GM12872 (cell line): Measurements from ENCODE around the gene CEMIP.

Source experiments
- TF ChIP-seq, protein P1 (sequence below): IDR thresholded peaks from 3 replicates; pipeline ENCODE4 v1.5.1; 2011; ENCODE audit warnings: low read depth, mild to moderate bottlenecking, low read length, moderate library complexity; ENCODE audit not compliant: insufficient read depth

CEMIP gene

GRCh38 chr15:80777826-80778620 is 1.1 kb upstream of the CEMIP start:
- TF ChIP-seq, protein P1, sequence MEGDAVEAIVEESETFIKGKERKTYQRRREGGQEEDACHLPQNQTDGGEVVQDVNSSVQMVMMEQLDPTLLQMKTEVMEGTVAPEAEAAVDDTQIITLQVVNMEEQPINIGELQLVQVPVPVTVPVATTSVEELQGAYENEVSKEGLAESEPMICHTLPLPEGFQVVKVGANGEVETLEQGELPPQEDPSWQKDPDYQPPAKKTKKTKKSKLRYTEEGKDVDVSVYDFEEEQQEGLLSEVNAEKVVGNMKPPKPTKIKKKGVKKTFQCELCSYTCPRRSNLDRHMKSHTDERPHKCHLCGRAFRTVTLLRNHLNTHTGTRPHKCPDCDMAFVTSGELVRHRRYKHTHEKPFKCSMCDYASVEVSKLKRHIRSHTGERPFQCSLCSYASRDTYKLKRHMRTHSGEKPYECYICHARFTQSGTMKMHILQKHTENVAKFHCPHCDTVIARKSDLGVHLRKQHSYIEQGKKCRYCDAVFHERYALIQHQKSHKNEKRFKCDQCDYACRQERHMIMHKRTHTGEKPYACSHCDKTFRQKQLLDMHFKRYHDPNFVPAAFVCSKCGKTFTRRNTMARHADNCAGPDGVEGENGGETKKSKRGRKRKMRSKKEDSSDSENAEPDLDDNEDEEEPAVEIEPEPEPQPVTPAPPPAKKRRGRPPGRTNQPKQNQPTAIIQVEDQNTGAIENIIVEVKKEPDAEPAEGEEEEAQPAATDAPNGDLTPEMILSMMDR = no peak

GRCh38 chr15:80778621-80778963 is 578 bp upstream of the CEMIP start:
- TF ChIP-seq, protein P1 = no peak

- TF ChIP-seq, protein P1 = no peak
These were observed 667 bp downstream of the CEMIP start for GRCh38 chr15:80779658-80780415.

DNA sequence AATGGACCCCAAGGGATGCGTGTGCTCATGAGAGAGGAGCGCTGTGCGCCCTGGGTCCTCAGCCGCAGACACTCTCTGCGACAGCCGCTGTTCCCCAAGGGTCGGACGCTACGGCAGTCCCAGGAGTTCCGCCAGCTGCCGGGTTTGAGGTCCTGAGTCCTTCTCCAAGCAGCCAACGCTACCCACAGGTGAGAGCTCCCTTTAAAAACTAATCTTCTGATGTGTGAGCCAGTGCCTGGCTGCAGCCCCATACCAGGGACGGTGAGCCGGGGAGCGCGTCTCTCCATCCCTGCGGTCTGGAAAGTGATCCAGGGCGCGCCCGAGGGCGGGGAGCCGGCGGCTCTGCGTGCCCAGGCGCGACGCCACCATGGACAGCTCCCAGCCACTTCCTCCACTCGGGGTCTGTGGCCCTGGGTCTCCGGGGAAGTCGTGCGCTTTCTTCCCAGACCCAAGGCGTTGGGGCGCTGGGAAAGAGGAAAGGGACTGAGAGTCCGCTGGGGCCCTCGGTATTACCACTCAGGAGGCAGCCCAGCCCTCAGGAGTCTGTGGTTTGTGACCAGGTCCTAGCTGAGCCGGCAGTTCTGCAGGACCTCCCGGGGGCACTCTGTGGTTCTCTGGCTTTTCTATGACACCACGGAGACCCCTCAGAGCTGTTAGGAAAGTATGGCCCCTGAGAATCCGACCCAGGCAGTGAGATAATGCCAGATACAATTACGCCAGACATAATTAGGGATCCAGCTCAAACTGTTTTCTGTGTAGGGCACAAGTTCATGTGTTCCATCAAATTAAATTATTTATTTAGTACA is 1.4 kb downstream of the CEMIP start:
- TF ChIP-seq, protein P1 = no peak

- TF ChIP-seq, protein P1 = no peak
These were observed 4.1 kb downstream of the CEMIP start for GRCh38 chr15:80783260-80783659.

DNA sequence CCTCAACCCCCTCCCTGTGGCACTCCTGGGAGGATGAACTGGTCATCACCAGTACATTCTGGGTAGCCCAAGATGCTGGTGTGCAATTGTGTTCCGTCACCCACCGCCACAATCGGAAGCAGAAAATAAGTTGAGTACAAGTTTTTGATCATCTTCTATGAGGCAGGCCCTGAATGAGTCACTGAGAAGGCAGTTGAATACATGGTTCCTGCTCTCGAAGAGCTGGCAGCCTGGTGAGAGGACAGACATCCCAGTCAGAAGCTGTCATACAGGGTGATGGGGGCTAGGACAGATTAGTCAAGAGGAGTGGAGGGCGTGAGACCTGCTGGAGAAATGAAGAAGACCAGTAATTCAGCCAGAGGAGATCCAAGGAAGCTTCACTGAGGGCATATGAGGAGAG is 6.2 kb downstream of the CEMIP start:
- TF ChIP-seq, protein P1 = no peak

DNA sequence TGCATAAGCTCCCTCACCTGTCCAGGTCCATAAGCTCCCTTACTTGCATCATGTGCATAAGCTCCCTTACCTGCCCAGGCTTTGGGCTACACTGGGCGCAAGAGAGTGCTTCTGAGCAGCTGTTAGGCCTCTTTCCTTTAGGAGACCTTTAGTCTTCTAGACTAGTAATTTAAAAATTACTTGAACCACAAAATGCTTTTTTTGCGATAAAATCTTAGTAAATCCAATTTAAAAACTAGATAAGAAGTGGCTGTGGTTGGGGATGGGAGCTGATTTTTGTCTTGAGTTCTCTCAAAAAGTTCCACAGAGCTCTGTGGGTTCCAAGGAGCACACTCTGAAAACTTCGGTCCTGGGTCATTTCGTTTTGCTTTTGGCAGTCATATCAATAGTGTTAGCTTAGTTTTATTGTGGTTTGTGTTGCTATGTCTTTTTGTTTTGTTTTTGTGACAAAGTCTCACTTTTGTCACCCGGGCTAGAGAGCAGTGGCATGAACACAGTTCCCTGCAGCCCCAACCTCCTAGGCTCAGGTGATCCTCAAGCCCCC is 6.7 kb downstream of the CEMIP start:
- TF ChIP-seq, protein P1 = no peak
